DOHH2 (cell line): ENCODE data around the gene FSIP2.

Experiments used
- EZH2phosphoT487 ChIP-seq: fragments of 200-600 bp; sonication (generic); IDR thresholded peaks from 2 replicates; pipeline ENCODE4 v1.6.1; 2017; ENCODE audit warnings: borderline replicate concordance, mild to moderate bottlenecking, antibody characterized with exemption, low read length, moderate library complexity, mixed read lengths
- TF ChIP-seq, protein P1 (sequence below): fragments of 200-600 bp; sonication (generic); IDR thresholded peaks from one replicate; pipeline ENCODE4 v1.5.1; 2014; ENCODE audit warnings: antibody characterized with exemption, mild to moderate bottlenecking, low read depth, low read length; ENCODE audit not compliant: poor library complexity, severe bottlenecking

DNA sequence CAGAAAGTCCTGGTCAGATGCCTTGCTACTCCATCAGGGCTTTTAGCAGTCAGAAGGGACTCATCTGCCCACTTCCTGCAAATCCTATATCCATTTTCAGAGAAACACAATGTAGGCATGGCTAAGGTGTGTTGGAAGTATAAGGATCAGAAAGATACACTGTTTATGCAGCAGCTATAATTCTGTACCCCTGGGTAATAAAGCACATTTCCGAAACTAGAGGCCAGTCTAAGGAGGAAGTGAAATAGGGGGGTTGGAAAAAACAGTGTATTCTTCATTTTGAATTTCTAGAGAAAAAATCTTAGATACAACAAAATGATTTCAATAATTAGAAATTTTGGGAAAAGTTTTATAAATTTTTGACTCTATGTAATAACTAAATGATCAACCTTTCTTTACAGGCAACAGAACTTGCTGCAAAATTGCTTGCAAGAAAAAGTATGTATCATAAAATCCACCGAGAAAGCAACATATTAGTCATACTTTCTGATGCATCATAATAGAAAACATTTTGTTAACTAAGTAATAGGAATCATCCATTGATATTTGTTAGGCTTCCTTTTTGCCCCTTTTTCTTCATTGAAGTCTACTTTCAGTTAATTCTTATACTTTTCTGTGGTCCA is 47.4 kb downstream of the FSIP2 start:
- TF ChIP-seq, protein P1, sequence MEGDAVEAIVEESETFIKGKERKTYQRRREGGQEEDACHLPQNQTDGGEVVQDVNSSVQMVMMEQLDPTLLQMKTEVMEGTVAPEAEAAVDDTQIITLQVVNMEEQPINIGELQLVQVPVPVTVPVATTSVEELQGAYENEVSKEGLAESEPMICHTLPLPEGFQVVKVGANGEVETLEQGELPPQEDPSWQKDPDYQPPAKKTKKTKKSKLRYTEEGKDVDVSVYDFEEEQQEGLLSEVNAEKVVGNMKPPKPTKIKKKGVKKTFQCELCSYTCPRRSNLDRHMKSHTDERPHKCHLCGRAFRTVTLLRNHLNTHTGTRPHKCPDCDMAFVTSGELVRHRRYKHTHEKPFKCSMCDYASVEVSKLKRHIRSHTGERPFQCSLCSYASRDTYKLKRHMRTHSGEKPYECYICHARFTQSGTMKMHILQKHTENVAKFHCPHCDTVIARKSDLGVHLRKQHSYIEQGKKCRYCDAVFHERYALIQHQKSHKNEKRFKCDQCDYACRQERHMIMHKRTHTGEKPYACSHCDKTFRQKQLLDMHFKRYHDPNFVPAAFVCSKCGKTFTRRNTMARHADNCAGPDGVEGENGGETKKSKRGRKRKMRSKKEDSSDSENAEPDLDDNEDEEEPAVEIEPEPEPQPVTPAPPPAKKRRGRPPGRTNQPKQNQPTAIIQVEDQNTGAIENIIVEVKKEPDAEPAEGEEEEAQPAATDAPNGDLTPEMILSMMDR = no peak
- TF ChIP-seq EZH2phosphoT487 = no peak
